GM12874 (cell line): ENCODE measurements around the gene CCNY.

Experiments used
- CTCF ChIP-seq: IDR thresholded peaks from 2 replicates; pipeline ENCODE4 v1.5.1; 2011; ENCODE audit warnings: low read depth, mild to moderate bottlenecking, control low read depth, low read length, moderate library complexity; ENCODE audit not compliant: insufficient read depth

CCNY gene

GRCh38 chr10:35368485-35369048 lies 32.3 kb downstream of the CCNY start:
- no peak for TF ChIP-seq CTCF

- TF ChIP-seq CTCF: no peak
Observed at GRCh38 chr10:35369049-35369611, 32.8 kb downstream of the CCNY start.

- TF ChIP-seq CTCF: no peak
Observed at GRCh38 chr10:35371731-35372130, 35.4 kb downstream of the CCNY start.

GRCh38 chr10:35372329-35372728 lies 36.0 kb downstream of the CCNY start:
- TF ChIP-seq CTCF: no peak

- no peak for TF ChIP-seq CTCF
Observed at GRCh38 chr10:35375091-35375765, 38.9 kb downstream of the CCNY start.

- TF ChIP-seq CTCF: no peak
Observed at GRCh38 chr10:35377050-35377728, 40.9 kb downstream of the CCNY start.

- TF ChIP-seq CTCF: no peak
Observed at GRCh38 chr10:35378541-35379210, 42.4 kb downstream of the CCNY start.
